ENCODE measurements around the gene COX4I1. TPM values are rescaled to one million over a fixed set of nuclear protein-coding genes. Genes with fewer than 3 reads are reported as not detected.

COX4I1 gene
- total and polyA plus RNA-seq, 3 donors from 2014 or later, result 263 to 467 (median 334) TPM

DNA sequence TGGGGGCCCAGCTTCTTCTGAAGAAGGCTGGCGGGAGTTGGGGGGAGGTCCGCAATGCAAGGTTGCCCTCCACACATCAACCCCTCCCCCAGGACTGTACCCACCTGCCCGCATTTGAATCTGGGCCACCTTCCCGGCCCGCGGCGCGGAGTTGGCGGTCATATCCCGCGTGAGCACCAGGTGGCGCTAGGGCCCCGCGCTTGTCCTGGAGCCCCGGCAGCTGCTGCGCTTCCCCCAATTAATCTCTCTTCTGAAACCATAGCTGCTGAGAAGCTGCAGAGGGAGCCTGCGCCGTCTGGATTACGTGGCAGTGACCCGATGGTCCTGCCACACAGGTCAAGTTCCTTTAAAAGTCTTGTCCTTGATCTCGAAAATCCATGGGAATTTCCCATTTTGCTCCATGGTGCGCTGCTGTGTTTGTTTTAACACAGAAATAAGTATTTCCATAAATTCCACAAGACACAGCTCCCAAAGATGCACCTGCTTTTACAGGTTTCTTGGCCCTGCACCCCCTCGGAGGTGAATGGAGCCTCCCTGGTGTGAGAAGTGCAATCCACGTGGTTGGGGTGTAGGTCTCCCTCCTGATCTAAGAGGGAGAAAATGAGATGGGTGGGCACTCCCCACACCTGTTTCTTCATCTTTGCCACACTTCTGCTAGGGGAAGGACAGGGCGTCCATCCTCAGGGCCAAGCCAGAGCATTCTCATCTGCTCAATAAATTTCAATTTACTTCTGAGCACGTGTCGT, 22.1 kb downstream of the COX4I1 start:
- peak; percentile 88 for DNase-seq
- Histone ChIP-seq H3K36me3 (ENCODE audit: low read depth, missing control alignments) (no peaks in the 10 kb centered on the region), H3K4me3 (no peak overlapping the region), H3K9me3 (no peaks in the 10 kb centered on the region), H3K4me1 (no peaks in the 10 kb centered on the region), H3K27me3 (no peaks in the 10 kb centered on the region), H3K27ac (no peak overlapping the region)
- 12 to 15% methylated on average over 19 to 27 of the region's 27 CpGs for WGBS, 2 donors
- intact Hi-C loops (cut with DNase I; ENCODE audit: low total_unique reads), result loop anchor here (10.0 kb wide), 2 partner anchors 163 to 193 kb away; no protein-coding TSS in a partner anchor
- TF ChIP-seq, protein P1, sequence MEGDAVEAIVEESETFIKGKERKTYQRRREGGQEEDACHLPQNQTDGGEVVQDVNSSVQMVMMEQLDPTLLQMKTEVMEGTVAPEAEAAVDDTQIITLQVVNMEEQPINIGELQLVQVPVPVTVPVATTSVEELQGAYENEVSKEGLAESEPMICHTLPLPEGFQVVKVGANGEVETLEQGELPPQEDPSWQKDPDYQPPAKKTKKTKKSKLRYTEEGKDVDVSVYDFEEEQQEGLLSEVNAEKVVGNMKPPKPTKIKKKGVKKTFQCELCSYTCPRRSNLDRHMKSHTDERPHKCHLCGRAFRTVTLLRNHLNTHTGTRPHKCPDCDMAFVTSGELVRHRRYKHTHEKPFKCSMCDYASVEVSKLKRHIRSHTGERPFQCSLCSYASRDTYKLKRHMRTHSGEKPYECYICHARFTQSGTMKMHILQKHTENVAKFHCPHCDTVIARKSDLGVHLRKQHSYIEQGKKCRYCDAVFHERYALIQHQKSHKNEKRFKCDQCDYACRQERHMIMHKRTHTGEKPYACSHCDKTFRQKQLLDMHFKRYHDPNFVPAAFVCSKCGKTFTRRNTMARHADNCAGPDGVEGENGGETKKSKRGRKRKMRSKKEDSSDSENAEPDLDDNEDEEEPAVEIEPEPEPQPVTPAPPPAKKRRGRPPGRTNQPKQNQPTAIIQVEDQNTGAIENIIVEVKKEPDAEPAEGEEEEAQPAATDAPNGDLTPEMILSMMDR (IDR thresholded peaks at IDR 0.05), result peak; percentile 95 to 98 (median 96)
- no peak for TF ChIP-seq POLR2A (IDR thresholded peaks at IDR 0.05)

DNA sequence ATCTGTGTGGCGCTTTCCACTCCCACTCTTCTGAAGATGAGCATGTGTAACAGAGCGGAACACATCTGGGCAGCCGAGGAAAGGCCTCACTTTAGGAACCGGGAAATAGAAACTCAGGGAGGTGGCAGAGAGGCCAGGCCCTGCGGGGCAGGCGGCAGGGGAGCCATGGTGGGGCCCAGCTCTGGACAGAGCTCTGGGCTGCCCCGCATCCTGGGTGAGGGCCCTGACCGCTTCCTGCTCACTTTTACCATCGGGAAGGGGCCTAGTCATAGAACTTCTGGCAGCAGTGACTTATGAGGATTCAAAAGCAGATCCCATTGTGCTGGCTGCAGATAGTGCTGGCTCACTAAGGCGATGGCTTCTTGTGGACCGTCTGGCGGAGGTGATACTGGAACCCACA, 22.6 kb downstream of the COX4I1 start:
- DNase-seq, result no peak
- Histone ChIP-seq H3K36me3 (ENCODE audit: low read depth, missing control alignments) (no peaks in the 10 kb centered on the region), H3K4me3 (no peak overlapping the region), H3K9me3 (no peaks in the 10 kb centered on the region), H3K27me3 (no peaks in the 10 kb centered on the region), H3K4me1 (no peaks in the 10 kb centered on the region), H3K27ac (no peak overlapping the region)
- TF ChIP-seq, protein P1 (IDR thresholded peaks at IDR 0.05), result no peak
- TF ChIP-seq POLR2A (IDR thresholded peaks at IDR 0.05), result no peak
- intact Hi-C loops (cut with DNase I; ENCODE audit: low total_unique reads), result loop anchor here (10.0 kb wide), 2 partner anchors 163 to 193 kb away; no protein-coding TSS in a partner anchor
- 86 to 91% methylated on average over 7 to 12 of the region's 12 CpGs for WGBS, 2 donors

DNA sequence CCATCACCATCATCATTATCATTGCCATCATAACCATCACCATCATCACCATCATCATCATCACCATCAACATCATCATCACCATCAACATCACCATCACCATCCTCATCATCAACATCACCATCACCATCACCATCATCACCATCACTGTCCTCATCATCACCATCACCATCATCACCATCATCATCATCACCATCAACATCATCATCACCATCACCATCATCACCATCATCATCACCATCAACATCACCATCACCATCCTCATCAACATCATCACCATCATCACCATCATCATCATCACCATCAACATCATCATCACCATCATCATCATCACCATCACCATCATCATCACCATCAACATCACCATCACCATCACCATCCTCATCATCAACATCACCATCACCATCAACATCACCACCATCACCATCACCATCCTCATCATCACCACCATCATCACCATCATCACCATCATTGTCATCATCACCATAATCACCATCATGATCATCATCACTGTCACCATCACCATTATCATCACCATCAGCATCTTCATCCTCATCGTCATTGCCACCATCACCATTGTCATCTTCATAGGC, 23.9 kb downstream of the COX4I1 start:
- DNase-seq, result no peak
- Histone ChIP-seq H3K4me1 (no peaks in the 10 kb centered on the region), H3K27me3 (no peaks in the 10 kb centered on the region), H3K36me3 (ENCODE audit: low read depth, missing control alignments) (no peaks in the 10 kb centered on the region), H3K27ac (no peak overlapping the region), H3K9me3 (no peaks in the 10 kb centered on the region), H3K4me3 (no peak overlapping the region)
- intact Hi-C loops (cut with DNase I; ENCODE audit: low total_unique reads), result loop anchor here (10.0 kb wide), 2 partner anchors 161 to 191 kb away; no protein-coding TSS in a partner anchor
- WGBS, 2 donors, result 95% methylated on average over 1 of the region's 1 CpG
- TF ChIP-seq POLR2A (IDR thresholded peaks at IDR 0.05), result no peak
- TF ChIP-seq, protein P1 (IDR thresholded peaks at IDR 0.05), result no peak

DNA sequence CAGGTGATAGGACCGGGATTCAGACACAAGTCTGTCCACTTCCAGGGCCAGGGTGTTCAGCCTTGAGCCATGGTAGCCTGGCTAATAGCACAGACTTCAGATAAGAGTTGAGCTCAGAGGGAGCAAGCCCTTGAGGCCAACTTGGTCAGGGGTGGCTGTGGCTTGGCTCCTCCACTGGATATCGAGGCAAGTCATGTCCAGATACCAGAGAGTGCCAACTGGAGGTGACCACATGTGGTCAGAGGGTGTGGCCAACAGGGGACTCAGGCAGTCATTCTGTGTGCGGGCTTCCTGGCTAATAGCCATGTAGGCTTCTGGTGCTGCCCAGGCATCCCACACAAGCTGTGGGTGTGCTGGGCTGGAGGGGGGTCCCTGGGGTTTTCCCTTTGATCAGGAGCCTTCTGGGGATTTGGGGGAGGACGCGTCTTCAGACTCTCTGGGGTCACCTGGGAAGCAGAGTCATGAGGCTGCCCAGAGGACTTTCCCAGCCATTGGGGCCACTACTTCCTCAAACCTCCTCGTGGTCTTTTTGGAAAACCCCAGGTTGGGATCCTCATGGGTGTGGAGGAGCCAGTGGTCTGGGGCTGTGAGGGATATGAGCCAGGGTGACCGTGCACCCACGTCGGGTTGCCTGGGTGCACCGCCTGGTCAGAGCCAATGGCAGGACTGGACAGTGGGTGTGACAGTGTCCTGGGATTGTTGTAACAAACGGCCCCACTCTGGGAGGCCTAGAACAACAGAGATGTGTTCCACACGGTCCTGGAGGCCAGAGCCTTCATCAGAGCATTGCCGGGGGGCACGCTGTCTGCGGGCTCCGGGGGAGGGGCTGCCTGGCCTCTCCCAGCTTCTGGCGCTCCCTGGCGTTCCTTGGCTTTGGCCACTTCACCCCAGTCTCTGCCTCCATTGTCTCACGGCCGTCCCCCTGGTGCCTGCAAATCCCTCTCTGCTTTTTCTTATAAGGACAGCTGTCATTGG, 25.0 kb downstream of the COX4I1 start:
- Histone ChIP-seq H3K4me3 (no peak overlapping the region), H3K9me3 (no peaks in the 10 kb centered on the region), H3K27ac (no peak overlapping the region), H3K27me3 (no peaks in the 10 kb centered on the region), H3K4me1 (no peaks in the 10 kb centered on the region), H3K36me3 (ENCODE audit: low read depth, missing control alignments) (no peaks in the 10 kb centered on the region)
- 81 to 88% methylated on average over 6 to 20 of the region's 20 CpGs for WGBS, 2 donors
- TF ChIP-seq POLR2A (IDR thresholded peaks at IDR 0.05), result no peak
- TF ChIP-seq, protein P1 (IDR thresholded peaks at IDR 0.05), result no peak
- intact Hi-C loops (cut with DNase I; ENCODE audit: low total_unique reads), result loop anchor here (10.0 kb wide), 2 partner anchors 160 to 190 kb away; no protein-coding TSS in a partner anchor
- DNase-seq, result no peak
